T-cell (primary cell): Measurements from ENCODE around the gene ATP2A3. TPM values are rescaled to one million over a fixed set of nuclear protein-coding genes. Genes with fewer than 3 reads are reported as not detected.

Experiments used
- ATAC-seq, 4 experiments: fragments of 200-7000 bp in 3 of 4; fragments of 150-1000 bp in 1 of 4; cut with Tn5 transposase; replicated peaks in 1 of 4; 1 replicate in 3 of 4; 2 replicates in 1 of 4; pipeline ENCODE4 v1.10.0; 2021; ENCODE audit warnings: moderate library complexity in 3 of 4, mild to moderate bottlenecking in 2 of 4, moderate number of reproducible peaks in 1 of 4
- CTCF ChIA-PET, 2 donors: fragments of 300-600 bp; sonication (Branson Sonifier 250); formaldehyde crosslinking; loops; one replicate each; lab custom pipeline; 2022; ENCODE audit warnings: antibody characterized with exemption in 2 of 2; lab: Charles Lee
- POLR2A ChIA-PET, 2 donors: fragments of 300-600 bp; sonication (Branson Sonifier 250); formaldehyde crosslinking; loops; one replicate each; lab custom pipeline; 2022; ENCODE audit warnings: antibody characterized with exemption in 2 of 2; lab: Charles Lee
- DNase-seq, 35 experiments: peaks; one replicate each; pipeline versions ENCODE4 v3.0.0 to v3.0.0-alpha.2; 2013 to 2023
- H3K27ac ChIP-seq: one replicate; pipeline ENCODE4 v1.5.1; 2013; ENCODE audit warnings: low read length
- H3K27me3 ChIP-seq, 2 experiments: replicated peaks in 1 of 2; 1 replicate in 1 of 2; 2 replicates in 1 of 2; pipeline versions ENCODE4 v1.6.1 to v1.7.0; 2013; ENCODE audit warnings: low read length in 1 of 2, mixed read lengths in 1 of 2; ENCODE audit not compliant: control insufficient read depth in 2 of 2, insufficient read depth in 2 of 2; ENCODE audit errors: extremely low read depth in 1 of 2
- H3K36me3 ChIP-seq, 2 donors: 1 replicate in 1 of 2; 2 replicates in 1 of 2; pipeline versions ENCODE4 v1.6.1 to v1.7.0; 2013; ENCODE audit warnings: low read length in 1 of 2; ENCODE audit not compliant: control insufficient read depth in 2 of 2, insufficient read depth in 1 of 2; ENCODE audit errors: extremely low read depth in 1 of 2
- H3K4me1 ChIP-seq, 2 experiments: 1 replicate in 1 of 2; 2 replicates in 1 of 2; pipeline versions ENCODE4 v1.6.1 to v1.7.0; 2013; ENCODE audit warnings: low read length in 2 of 2, mixed read lengths in 1 of 2; ENCODE audit not compliant: insufficient read depth in 2 of 2, control insufficient read depth in 1 of 2; ENCODE audit errors: extremely low read depth in 1 of 2
- H3K4me3 ChIP-seq, 2 donors: 1 replicate in 1 of 2; 2 replicates in 1 of 2; pipeline versions ENCODE4 v1.5.1 to v1.7.0; 2013; ENCODE audit warnings: mild to moderate bottlenecking in 2 of 2, low read length in 1 of 2, moderate library complexity in 1 of 2; ENCODE audit not compliant: control insufficient read depth in 1 of 2; ENCODE audit errors: extremely low read depth in 1 of 2
- H3K9me3 ChIP-seq: 2 replicates; pipeline ENCODE4 v1.7.0; 2013
- H3K27ac Mint-ChIP-seq, 2 donors: one replicate each; pipeline ENCODE4 v1.8.0; 2020 to 2021; ENCODE audit warnings: mild to moderate bottlenecking in 2 of 2, mixed read lengths in 2 of 2
- H3K27me3 Mint-ChIP-seq, 2 donors: one replicate each; pipeline ENCODE4 v1.8.0; 2021 to 2022; ENCODE audit warnings: mixed read lengths in 2 of 2
- H3K36me3 Mint-ChIP-seq: one replicate; pipeline ENCODE4 v1.8.0; 2021; ENCODE audit warnings: mixed read lengths
- H3K4me1 Mint-ChIP-seq, 3 donors: one replicate each; pipeline ENCODE4 v1.8.0; 2020 to 2022; ENCODE audit warnings: mixed read lengths in 3 of 3, mild to moderate bottlenecking in 1 of 3
- H3K4me3 Mint-ChIP-seq, 3 donors: one replicate each; pipeline ENCODE4 v1.8.0; 2020 to 2022; ENCODE audit warnings: mild to moderate bottlenecking in 3 of 3, mixed read lengths in 3 of 3, moderate library complexity in 3 of 3
- H3K9me3 Mint-ChIP-seq, 3 donors: one replicate each; pipeline ENCODE4 v1.8.0; 2020 to 2022; ENCODE audit warnings: mixed read lengths in 3 of 3
- WGBS: methylation state at CpG from one replicate; pipeline ENCODE4 v1.1.5; 2013; ENCODE audit warnings: missing lambda C conversion rate; ENCODE audit not compliant: insufficient coverage; 5-methylcytosine and 5-hydroxymethylcytosine counted together
- total RNA-seq, 35 experiments: library from RNA in 6 of 35; stranded (reverse) in 6 of 35; fragments of 120-200 nt in 1 of 35; gene quantifications; one replicate each; pipeline versions ENCODE4 v1.2.1 to v1.2.4 and lab custom pipeline; 2013 to 2026

The ATP2A3 gene
- total RNA-seq, 5 donors from 2014 or later (not counting 1 experiment from before 2014, with no cell fraction given), result 228 to 303 (median 248) TPM

- ChIA-PET CTCF (interaction anchor here in 1 of 2 donors (0.6 to 0.7 kb wide), 2 partner anchors 74 to 323 kb away, joined by 3 to 5 read pairs; no protein-coding TSS in a partner anchor), POLR2A (no interaction called here)
- Mint-ChIP-seq H3K27ac (no peak overlapping the region), H3K27me3 (peaks cover 0 to 2% of the 10 kb centered on the region in 2 donors), H3K36me3 (no peaks in the 10 kb centered on the region), H3K4me3 (no peak overlapping the region), H3K4me1 (peaks cover 0 to 3% (median 3%) of the 10 kb centered on the region in 3 donors), H3K9me3 (no peaks in the 10 kb centered on the region)
- no peak for DNase-seq
- Histone ChIP-seq H3K27ac (no peak overlapping the region), H3K9me3 (no peaks in the 10 kb centered on the region), H3K4me3 (no peak overlapping the region), H3K27me3 (peaks cover 0 to 29% of the 10 kb centered on the region in 2 experiments), H3K4me1 (peaks cover 0 to 7% of the 10 kb centered on the region in 2 experiments), H3K36me3 (no peaks in the 10 kb centered on the region)
- 85% methylated on average over 3 of the region's 4 CpGs for WGBS
- no peak for ATAC-seq
Observed at GRCh38 chr17:3988297-3989040, 24.2 kb upstream of the ATP2A3 start.

GRCh38 chr17:3986939-3987335, 22.7 kb upstream of the ATP2A3 start:
- DNase-seq (no peak), ATAC-seq (no peak)
- Histone ChIP-seq H3K27me3 (peaks cover 0 to 24% of the 10 kb centered on the region in 2 experiments), H3K27ac (no peak overlapping the region), H3K4me1 (peaks cover 0 to 7% of the 10 kb centered on the region in 2 experiments), H3K4me3 (no peak overlapping the region), H3K36me3 (no peaks in the 10 kb centered on the region), H3K9me3 (no peaks in the 10 kb centered on the region)
- CTCF ChIA-PET, result no interaction called here
- H3K27me3 Mint-ChIP-seq, result peaks cover 0 to 2% of the 10 kb centered on the region in 2 donors
- peaks cover 0 to 3% (median 3%) of the 10 kb centered on the region in 3 donors for H3K4me1 Mint-ChIP-seq
- 95% methylated on average over 3 of the region's 8 CpGs for WGBS
- no peaks in the 10 kb centered on the region for H3K9me3 Mint-ChIP-seq
- H3K27ac Mint-ChIP-seq, result no peak overlapping the region
- H3K4me3 Mint-ChIP-seq, result no peak overlapping the region
- POLR2A ChIA-PET, result no interaction called here
- H3K36me3 Mint-ChIP-seq, result no peaks in the 10 kb centered on the region

- Histone ChIP-seq H3K9me3 (no peaks in the 10 kb centered on the region), H3K27ac (no peak overlapping the region), H3K4me1 (peaks cover 0 to 7% of the 10 kb centered on the region in 2 experiments), H3K27me3 (peaks cover 0 to 24% of the 10 kb centered on the region in 2 experiments), H3K36me3 (no peaks in the 10 kb centered on the region), H3K4me3 (no peak overlapping the region)
- Mint-ChIP-seq H3K36me3 (no peaks in the 10 kb centered on the region), H3K9me3 (no peaks in the 10 kb centered on the region), H3K27me3 (peaks cover 0 to 2% of the 10 kb centered on the region in 2 donors), H3K4me3 (no peak overlapping the region), H3K27ac (no peak overlapping the region), H3K4me1 (peaks cover 0 to 3% (median 3%) of the 10 kb centered on the region in 3 donors)
- POLR2A ChIA-PET, result no interaction called here
- DNase-seq (no peak), ATAC-seq (no peak)
- WGBS, result 66% methylated on average over 10 of the region's 16 CpGs
- CTCF ChIA-PET, result no interaction called here
Observed at GRCh38 chr17:3986270-3986938, 22.2 kb upstream of the ATP2A3 start.

- ChIA-PET POLR2A (no interaction called here), CTCF (no interaction called here)
- H3K27me3 ChIP-seq, result peaks cover 0 to 24% of the 10 kb centered on the region in 2 experiments
- no peaks in the 10 kb centered on the region for H3K36me3 ChIP-seq
- H3K4me1 ChIP-seq, result peaks cover 0 to 7% of the 10 kb centered on the region in 2 experiments
- ATAC-seq (no peak), DNase-seq (no peak)
- WGBS, result 69% methylated on average over 14 of the region's 14 CpGs
- Mint-ChIP-seq H3K4me3 (no peak overlapping the region), H3K4me1 (peaks cover 0 to 3% (median 3%) of the 10 kb centered on the region in 3 donors), H3K27me3 (peaks cover 0 to 2% of the 10 kb centered on the region in 2 donors), H3K9me3 (no peaks in the 10 kb centered on the region), H3K27ac (no peak overlapping the region), H3K36me3 (no peaks in the 10 kb centered on the region)
- no peaks in the 10 kb centered on the region for H3K9me3 ChIP-seq
- no peak overlapping the region for H3K4me3 ChIP-seq
- H3K27ac ChIP-seq, result no peak overlapping the region
Observed at GRCh38 chr17:3985846-3986245, 21.6 kb upstream of the ATP2A3 start.

- Mint-ChIP-seq H3K27ac (no peak overlapping the region), H3K4me1 (peaks cover 3 to 5% (median 5%) of the 10 kb centered on the region in 3 donors), H3K9me3 (no peaks in the 10 kb centered on the region), H3K4me3 (no peak overlapping the region), H3K36me3 (no peaks in the 10 kb centered on the region), H3K27me3 (peaks cover 0 to 2% of the 10 kb centered on the region in 2 donors)
- DNase-seq (no peak), ATAC-seq (no peak)
- no peaks in the 10 kb centered on the region for H3K36me3 ChIP-seq
- ChIA-PET POLR2A (no interaction called here), CTCF (no interaction called here)
- no peak overlapping the region for H3K27ac ChIP-seq
- H3K4me1 ChIP-seq, result peaks cover 0 to 7% of the 10 kb centered on the region in 2 experiments
- 90% methylated on average over 13 of the region's 18 CpGs for WGBS
- peaks cover 0 to 24% of the 10 kb centered on the region in 2 experiments for H3K27me3 ChIP-seq
- no peak overlapping the region for H3K4me3 ChIP-seq
- H3K9me3 ChIP-seq, result no peaks in the 10 kb centered on the region
Observed at GRCh38 chr17:3983606-3984484, 19.6 kb upstream of the ATP2A3 start.
